Upper lobe of left lung (tissue), 6 donors: ENCODE results near the gene ERGIC1. TPM values are rescaled to one million over a fixed set of nuclear protein-coding genes. Genes with fewer than 3 reads are reported as not detected.

Source experiments
- ATAC-seq, 2 donors: fragments of 200-7000 bp; cut with Tn5 transposase; one replicate each; pipeline ENCODE4 v1.9.1; 2022; ENCODE audit warnings: mild to moderate bottlenecking in 2 of 2, moderate library complexity in 2 of 2; ENCODE audit not compliant: low FRiP score in 2 of 2
- DNase-seq, 2 donors: peaks; one replicate each; pipeline ENCODE4 v3.0.0-alpha.2; 2019 to 2020
- H3K27ac ChIP-seq, 4 donors: fragments of 200-600 bp; sonication (generic); one replicate each; pipeline ENCODE4 v1.5.1; 2016 to 2019
- H3K27me3 ChIP-seq, 4 donors: fragments of 200-600 bp; sonication (generic); one replicate each; pipeline ENCODE4 v1.5.1; 2017 to 2019
- H3K36me3 ChIP-seq, 4 donors: fragments of 200-600 bp; sonication (generic); one replicate each; pipeline ENCODE4 v1.5.1; 2016 to 2019
- H3K4me1 ChIP-seq, 4 donors: fragments of 200-600 bp; sonication (generic); one replicate each; pipeline ENCODE4 v1.5.1; 2018 to 2019
- H3K4me3 ChIP-seq, 4 donors: fragments of 200-600 bp; sonication (generic); one replicate each; pipeline ENCODE4 v1.5.1; 2017 to 2019; ENCODE audit warnings: mild to moderate bottlenecking in 2 of 4, moderate library complexity in 1 of 4
- H3K9me3 ChIP-seq, 4 donors: fragments of 200-600 bp; sonication (generic); one replicate each; pipeline ENCODE4 v1.5.1; 2018 to 2019
- CTCF ChIP-seq, 6 experiments: fragments of 450-650 bp in 4 of 6; fragments of 200-600 bp in 2 of 6; sonication (generic) in 2 of 6; IDR thresholded peaks; one replicate each; pipeline ENCODE4 v1.5.1; 2016 to 2019; ENCODE audit warnings: antibody characterized with exemption in 6 of 6
- EP300 ChIP-seq, 4 donors: sonication (generic); formaldehyde crosslinking; IDR thresholded peaks; one replicate each; pipeline ENCODE4 v1.5.1; 2017; ENCODE audit warnings: antibody characterized with exemption in 4 of 4, control low read depth in 2 of 4
- POLR2A ChIP-seq, 4 donors: fragments of 450-650 bp; IDR thresholded peaks; one replicate each; pipeline ENCODE4 v1.5.1; 2016 to 2017; ENCODE audit warnings: antibody characterized with exemption in 4 of 4, mild to moderate bottlenecking in 2 of 4
- POLR2AphosphoS5 ChIP-seq, 2 donors: sonication (generic); formaldehyde crosslinking; IDR thresholded peaks; one replicate each; pipeline ENCODE4 v1.5.1; 2017; ENCODE audit warnings: antibody characterized with exemption in 2 of 2
- WGBS, 2 donors: methylation state at CpG; one replicate each; pipeline ENCODE4 v1.1.5; 2017 to 2018; 5-methylcytosine and 5-hydroxymethylcytosine counted together
- total RNA-seq, 6 donors: library from RNA; depleted of rRNA in 4 of 6; stranded (reverse); fragments of >200 nt in 4 of 6; gene quantifications; one replicate each; pipeline versions ENCODE4 v1.1.0 to v1.2.1, GENCODE V29; 2016 to 2021
- donor health status: DM: no; HTN: no; CAD: no; lungs with moderate emphysema.
- donor health status: DM: no; HTN: yes; CAD: no; lungs with severe emphysema.

The ERGIC1 gene
- total RNA-seq, 6 donors from 2014 or later: 158 to 225 (median 173) TPM

GRCh38 chr5:172990776-172991175 lies 156.7 kb downstream of the ERGIC1 start:
- DNase-seq (no peak), ATAC-seq (no peak)
- H3K36me3 ChIP-seq: peaks cover 10 to 63% (median 20%) of the 10 kb centered on the region in 4 donors
- H3K4me1 ChIP-seq: peaks cover 4 to 30% (median 7%) of the 10 kb centered on the region in 4 donors
- no peak overlapping the region for H3K27ac ChIP-seq
- TF ChIP-seq EP300 (IDR thresholded peaks at IDR 0.05): no peak
- no peak for TF ChIP-seq POLR2AphosphoS5 (IDR thresholded peaks at IDR 0.05)
- no peak for TF ChIP-seq CTCF (IDR thresholded peaks at IDR 0.05)
- TF ChIP-seq POLR2A (IDR thresholded peaks at IDR 0.05): no peak
- no peak overlapping the region for H3K4me3 ChIP-seq
- no peaks in the 10 kb centered on the region for H3K27me3 ChIP-seq
- WGBS, 2 donors: 92 to 94% methylated on average over 8 of the region's 8 CpGs
- no peaks in the 10 kb centered on the region for H3K9me3 ChIP-seq

GRCh38 chr5:172994405-172994804 lies 160.4 kb downstream of the ERGIC1 start:
- H3K36me3 ChIP-seq: peaks cover 14 to 57% (median 30%) of the 10 kb centered on the region in 4 donors
- DNase-seq (no peak), ATAC-seq (no peak)
- no peak overlapping the region for H3K27ac ChIP-seq
- no peaks in the 10 kb centered on the region for H3K27me3 ChIP-seq
- H3K4me3 ChIP-seq: no peak overlapping the region
- H3K4me1 ChIP-seq: peaks cover 3 to 9% (median 6%) of the 10 kb centered on the region in 4 donors
- H3K9me3 ChIP-seq: no peaks in the 10 kb centered on the region
- TF ChIP-seq POLR2A (IDR thresholded peaks at IDR 0.05) (no peak), POLR2AphosphoS5 (IDR thresholded peaks at IDR 0.05) (no peak), EP300 (IDR thresholded peaks at IDR 0.05) (no peak), CTCF (IDR thresholded peaks at IDR 0.05) (no peak)
- WGBS, 2 donors: 92 to 95% methylated on average over 2 of the region's 2 CpGs

- no peak overlapping the region for H3K27ac ChIP-seq
- DNase-seq (no peak), ATAC-seq (peak in 1 of 2 donors; percentile 50)
These were observed 165.4 kb downstream of the ERGIC1 start for GRCh38 chr5:172999372-172999973.

GRCh38 chr5:172999974-173000373 lies 165.9 kb downstream of the ERGIC1 start:
- Histone ChIP-seq H3K4me3 (no peak overlapping the region), H3K27ac (no peak overlapping the region), H3K27me3 (no peaks in the 10 kb centered on the region), H3K36me3 (peaks cover 9 to 32% (median 25%) of the 10 kb centered on the region in 4 donors), H3K4me1 (peaks cover 15 to 39% (median 33%) of the 10 kb centered on the region in 4 donors), H3K9me3 (no peaks in the 10 kb centered on the region)
- 62 to 81% methylated on average over 1 of the region's 1 CpG for WGBS, 2 donors
- ATAC-seq: no peak
- DNase-seq: no peak
- TF ChIP-seq POLR2A (IDR thresholded peaks at IDR 0.05) (no peak), POLR2AphosphoS5 (IDR thresholded peaks at IDR 0.05) (no peak), EP300 (IDR thresholded peaks at IDR 0.05) (no peak), CTCF (IDR thresholded peaks at IDR 0.05) (no peak)

More at GRCh38 chr5:172999372-172999973, 165.4 kb downstream of the ERGIC1 start:
- Histone ChIP-seq H3K4me1 (peaks cover 15 to 39% (median 30%) of the 10 kb centered on the region in 4 donors), H3K27me3 (no peaks in the 10 kb centered on the region), H3K9me3 (no peaks in the 10 kb centered on the region), H3K36me3 (peaks cover 14 to 37% (median 29%) of the 10 kb centered on the region in 4 donors), H3K4me3 (no peak overlapping the region)
- TF ChIP-seq POLR2A (IDR thresholded peaks at IDR 0.05) (no peak), POLR2AphosphoS5 (IDR thresholded peaks at IDR 0.05) (no peak), CTCF (IDR thresholded peaks at IDR 0.05) (no peak), EP300 (IDR thresholded peaks at IDR 0.05) (no peak)
- WGBS, 2 donors: 74 to 91% methylated on average over 3 of the region's 3 CpGs
